Measurements from ENCODE around the gene CD151. TPM values are rescaled to one million over a fixed set of nuclear protein-coding genes. Genes with fewer than 3 reads are reported as not detected.
A peak's percentile ranks its signal among the peaks of the same experiment; 100 is the strongest.

The CD151 gene
- total RNA-seq, 4 donors from 2014 or later, result 102 to 277 (median 237) TPM

DNA sequence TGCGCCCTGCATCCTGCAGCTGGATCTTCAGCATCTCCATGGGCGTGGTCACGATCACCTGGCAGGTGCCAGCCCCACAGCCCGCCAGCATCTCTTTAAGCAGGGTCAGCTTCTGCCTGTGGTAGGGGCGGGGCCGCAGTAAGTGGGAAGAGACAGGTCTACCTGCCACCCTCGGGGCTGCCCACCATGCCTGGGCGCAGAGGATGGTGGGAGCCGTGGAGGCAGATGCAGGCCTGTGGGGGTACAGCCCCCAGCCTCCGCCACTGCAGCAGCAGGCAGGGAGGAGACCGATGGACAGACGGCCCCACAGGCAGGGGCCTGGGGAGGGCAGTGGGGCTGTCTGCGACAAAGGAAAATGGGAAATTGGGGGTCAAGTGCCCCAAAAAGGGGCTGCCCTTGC, 39.9 kb upstream of the CD151 start:
- Histone ChIP-seq H3K36me3 (peaks cover 0 to 21% (median 0%) of the 10 kb centered on the region in 3 donors), H3K27me3 (peaks cover 0 to 8% of the 10 kb centered on the region in 2 donors), H3K4me3 (no peak overlapping the region), H3K9me3 (no peaks in the 10 kb centered on the region), H3K27ac (no peak overlapping the region), H3K4me1 (peaks cover 5 to 37% (median 27%) of the 10 kb centered on the region in 4 donors)
- DNase-seq, result no peak
- no peak for TF ChIP-seq POLR2A (IDR thresholded peaks at IDR 0.05)
- TF ChIP-seq, protein P1, sequence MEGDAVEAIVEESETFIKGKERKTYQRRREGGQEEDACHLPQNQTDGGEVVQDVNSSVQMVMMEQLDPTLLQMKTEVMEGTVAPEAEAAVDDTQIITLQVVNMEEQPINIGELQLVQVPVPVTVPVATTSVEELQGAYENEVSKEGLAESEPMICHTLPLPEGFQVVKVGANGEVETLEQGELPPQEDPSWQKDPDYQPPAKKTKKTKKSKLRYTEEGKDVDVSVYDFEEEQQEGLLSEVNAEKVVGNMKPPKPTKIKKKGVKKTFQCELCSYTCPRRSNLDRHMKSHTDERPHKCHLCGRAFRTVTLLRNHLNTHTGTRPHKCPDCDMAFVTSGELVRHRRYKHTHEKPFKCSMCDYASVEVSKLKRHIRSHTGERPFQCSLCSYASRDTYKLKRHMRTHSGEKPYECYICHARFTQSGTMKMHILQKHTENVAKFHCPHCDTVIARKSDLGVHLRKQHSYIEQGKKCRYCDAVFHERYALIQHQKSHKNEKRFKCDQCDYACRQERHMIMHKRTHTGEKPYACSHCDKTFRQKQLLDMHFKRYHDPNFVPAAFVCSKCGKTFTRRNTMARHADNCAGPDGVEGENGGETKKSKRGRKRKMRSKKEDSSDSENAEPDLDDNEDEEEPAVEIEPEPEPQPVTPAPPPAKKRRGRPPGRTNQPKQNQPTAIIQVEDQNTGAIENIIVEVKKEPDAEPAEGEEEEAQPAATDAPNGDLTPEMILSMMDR (IDR thresholded peaks at IDR 0.05), result no peak

DNA sequence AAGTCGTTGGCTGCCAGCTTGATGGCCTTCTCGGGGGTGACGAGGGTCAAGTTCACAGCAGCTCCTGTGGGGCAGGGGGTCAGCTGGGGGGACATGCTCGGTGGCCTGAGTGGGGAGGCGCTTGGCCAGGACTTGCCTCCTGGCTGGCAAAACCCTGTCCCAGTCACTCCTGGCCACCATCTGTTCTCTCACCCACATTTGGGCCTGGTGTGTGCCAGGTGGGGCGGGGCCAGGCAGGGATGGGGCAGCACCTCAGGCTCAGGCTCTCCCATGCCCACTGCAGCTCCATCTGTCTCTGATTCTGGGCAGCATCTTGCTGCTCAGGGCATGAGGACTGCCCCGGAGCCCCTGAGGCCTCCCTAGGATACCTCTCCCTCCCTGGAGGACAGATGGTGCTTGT, 39.2 kb upstream of the CD151 start:
- H3K4me3 ChIP-seq, result no peak overlapping the region
- no peak for DNase-seq
- H3K4me1 ChIP-seq, result peaks cover 5 to 41% (median 31%) of the 10 kb centered on the region in 4 donors

DNA sequence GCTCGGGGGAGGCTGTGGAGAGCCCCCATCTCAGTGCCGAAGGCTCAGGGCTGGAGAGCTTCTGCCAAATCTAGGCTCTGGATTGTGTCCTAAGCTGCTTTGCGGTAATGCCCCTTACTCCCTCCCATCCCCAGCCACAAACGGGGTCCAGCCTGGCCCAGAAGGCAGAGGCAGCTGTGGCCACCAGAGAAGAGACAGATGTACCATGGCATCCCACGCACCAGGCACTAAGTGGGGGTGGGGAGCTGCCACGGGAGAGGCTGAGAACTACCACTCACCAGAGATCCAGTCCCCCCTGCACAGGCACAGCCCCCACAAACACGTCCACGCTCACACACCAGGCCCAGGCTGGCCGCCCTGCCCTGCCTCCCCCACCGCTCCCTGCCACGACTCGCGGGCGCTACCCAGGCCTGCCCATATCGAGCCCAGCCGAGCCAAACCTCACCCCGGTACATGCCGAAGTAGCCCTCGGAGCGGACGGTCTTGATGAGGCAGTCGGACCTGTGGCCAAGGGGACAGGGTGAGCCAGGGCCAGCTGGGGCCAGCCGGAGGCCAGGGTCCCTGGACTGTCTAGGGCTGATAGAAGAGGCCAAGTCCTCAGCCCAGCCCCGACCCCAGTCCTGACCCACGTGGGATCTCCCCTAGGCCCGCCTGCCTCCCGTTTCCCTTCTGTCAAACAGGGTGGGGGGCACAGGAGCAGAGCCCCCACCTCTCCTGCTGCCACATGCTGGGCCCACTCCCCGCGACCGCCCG, 38.6 kb upstream of the CD151 start:
- no peak overlapping the region for H3K27ac ChIP-seq
- H3K9me3 ChIP-seq, result no peaks in the 10 kb centered on the region
- H3K4me3 ChIP-seq, result no peak overlapping the region
- H3K36me3 ChIP-seq, result peaks cover 0 to 25% (median 0%) of the 10 kb centered on the region in 3 donors
- peaks cover 0 to 8% of the 10 kb centered on the region in 2 donors for H3K27me3 ChIP-seq
- TF ChIP-seq POLR2A (IDR thresholded peaks at IDR 0.05), result no peak
- TF ChIP-seq, protein P1 (IDR thresholded peaks at IDR 0.05), result no peak
- no peak for DNase-seq
- peaks cover 5 to 42% (median 31%) of the 10 kb centered on the region in 4 donors for H3K4me1 ChIP-seq

More for the DNA sequence above, 39.2 kb upstream of the CD151 start:
- peaks cover 0 to 21% (median 0%) of the 10 kb centered on the region in 3 donors for H3K36me3 ChIP-seq
- TF ChIP-seq, protein P1 (IDR thresholded peaks at IDR 0.05), result no peak
- no peaks in the 10 kb centered on the region for H3K9me3 ChIP-seq
- no peak overlapping the region for H3K27ac ChIP-seq
- peaks cover 0 to 8% of the 10 kb centered on the region in 2 donors for H3K27me3 ChIP-seq

DNA sequence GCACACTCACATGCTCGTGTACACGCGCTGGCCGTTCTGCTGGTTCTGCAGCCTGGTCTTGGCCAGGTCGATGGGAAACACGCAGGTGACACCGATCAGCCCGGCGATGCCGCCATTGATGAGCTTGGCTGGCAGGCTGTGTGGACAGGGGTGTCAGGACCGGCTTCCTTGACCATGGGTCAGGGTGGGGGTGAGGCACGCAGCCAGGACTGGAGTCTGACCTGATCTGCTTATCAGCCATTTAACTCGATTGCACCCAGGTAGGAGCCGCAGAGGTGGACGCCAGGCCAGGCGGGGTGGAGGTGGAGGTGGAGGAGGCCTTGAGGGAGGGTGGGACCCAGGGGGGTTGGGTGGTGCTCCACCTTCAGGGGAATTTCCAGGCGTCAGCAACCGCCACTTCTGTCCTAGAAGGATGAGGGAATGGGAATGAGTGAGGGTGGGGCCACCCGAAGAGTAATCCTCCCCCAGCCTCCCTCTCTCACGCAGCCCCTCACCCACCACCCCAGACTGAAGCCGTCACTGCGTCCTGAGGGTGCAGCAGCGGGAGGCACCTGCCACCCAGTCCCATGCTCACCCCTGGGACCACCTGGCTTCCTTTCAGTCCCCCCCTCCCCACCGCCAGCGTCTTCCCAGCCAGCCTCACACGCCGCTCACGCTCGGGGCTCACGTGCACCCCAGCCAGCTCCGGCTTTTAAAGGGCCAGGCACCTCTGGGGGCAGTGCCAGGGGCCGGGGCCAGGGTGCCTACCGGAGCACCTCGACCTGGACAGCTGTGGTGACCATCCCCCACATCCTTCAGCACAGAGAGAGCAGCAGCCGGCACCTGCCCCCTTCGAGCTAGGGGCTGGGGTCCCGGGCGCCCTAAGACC, 37.8 kb upstream of the CD151 start:
- DNase-seq, result peak in 1 of 3 donors; percentile 65
- peaks cover 0 to 33% (median 0%) of the 10 kb centered on the region in 3 donors for H3K36me3 ChIP-seq
- H3K27ac ChIP-seq, result peak overlapping the region; percentile 87 to 98 (median 92)
- TF ChIP-seq, protein P1 (IDR thresholded peaks at IDR 0.05), result no peak
- no peak for TF ChIP-seq POLR2A (IDR thresholded peaks at IDR 0.05)
- H3K27me3 ChIP-seq, result no peaks in the 10 kb centered on the region
- peaks cover 5 to 34% (median 28%) of the 10 kb centered on the region in 4 donors for H3K4me1 ChIP-seq
- H3K9me3 ChIP-seq, result no peaks in the 10 kb centered on the region
- H3K4me3 ChIP-seq, result peak overlapping the region; percentile 71 to 88 (median 78)

DNA sequence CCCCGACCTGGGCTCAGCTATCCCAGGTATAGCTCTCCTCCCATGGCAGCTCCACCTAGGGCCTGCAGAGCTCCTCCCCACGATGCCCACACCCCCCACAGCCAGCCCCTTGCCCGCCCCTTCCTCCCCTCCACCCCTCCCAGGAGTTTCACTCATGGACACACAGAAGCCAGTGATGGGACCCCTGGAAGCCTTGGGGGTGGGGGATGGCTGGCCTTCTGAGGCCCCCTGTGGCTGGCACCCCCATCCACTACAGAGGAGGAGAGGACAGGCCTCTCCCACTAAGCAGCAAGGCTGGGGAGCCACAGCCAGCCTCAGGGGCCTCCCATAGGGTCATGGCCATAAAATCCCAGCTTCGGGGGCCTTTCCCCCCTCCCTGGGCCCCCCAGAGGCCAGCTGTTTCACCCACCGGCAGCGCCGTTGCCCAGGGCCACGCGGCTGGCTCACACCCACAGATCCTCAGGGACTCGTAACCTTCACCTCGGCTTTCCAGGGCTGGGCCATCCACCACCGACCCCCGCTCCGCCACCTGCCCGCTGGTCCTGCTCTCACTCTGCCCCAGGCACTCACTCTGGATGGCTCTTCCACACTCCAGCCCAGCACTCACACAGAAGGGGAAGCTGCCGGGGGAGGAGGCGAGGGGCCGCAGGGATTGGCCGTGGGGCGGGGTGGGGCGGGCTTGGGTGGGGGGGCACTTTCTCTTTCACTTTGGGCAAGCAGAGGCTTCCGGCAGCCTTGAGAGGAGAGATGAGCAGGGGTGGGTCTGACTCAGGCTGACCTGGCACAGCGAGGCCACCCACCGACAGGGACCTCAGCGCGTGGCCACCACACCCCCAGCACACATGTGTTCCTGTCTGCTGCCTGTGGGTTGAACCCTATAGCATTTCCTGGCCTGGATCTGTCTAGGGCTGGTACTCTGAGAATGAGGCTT, 36.9 kb upstream of the CD151 start:
- DNase-seq, result peak; percentile 79 to 88 (median 85)
- no peaks in the 10 kb centered on the region for H3K27me3 ChIP-seq
- H3K4me1 ChIP-seq, result peaks cover 5 to 33% (median 27%) of the 10 kb centered on the region in 4 donors
- peak overlapping the region; percentile 87 to 98 (median 92) for H3K27ac ChIP-seq
- TF ChIP-seq, protein P1 (IDR thresholded peaks at IDR 0.05), result no peak
- TF ChIP-seq POLR2A (IDR thresholded peaks at IDR 0.05), result no peak
- H3K9me3 ChIP-seq, result no peaks in the 10 kb centered on the region
- peak overlapping the region; percentile 71 to 88 (median 78) for H3K4me3 ChIP-seq
- H3K36me3 ChIP-seq, result peaks cover 0 to 42% (median 0%) of the 10 kb centered on the region in 3 donors
